OCI-LY1 (cell line): ENCODE results near the gene BNIP1.

Experiments
- CTCF ChIP-seq: fragments of 200-600 bp; sonication (generic), shearing (Covaris generic); IDR thresholded peaks from 2 replicates; pipeline ENCODE4 v1.5.1; 2017; ENCODE audit warnings: mild to moderate bottlenecking, antibody characterized with exemption, low read length, moderate library complexity, mixed read lengths
- EZH2 ChIP-seq: fragments of 200-600 bp; sonication (generic), shearing (Covaris generic); IDR thresholded peaks from 2 replicates; pipeline ENCODE4 v1.8.0; 2017; ENCODE audit warnings: borderline replicate concordance, mixed run types, mild to moderate bottlenecking, antibody characterized with exemption, low read length, moderate library complexity, mixed read lengths

- peak; percentile 63 for TF ChIP-seq CTCF
- no peak for TF ChIP-seq EZH2
These were observed 60.1 kb downstream of the BNIP1 start for GRCh38 chr5:173204185-173204979.
